NB4 (cell line): ENCODE data around the gene STK32C.

Experiments used
- MYC ChIP-seq: IDR thresholded peaks from 2 replicates; pipeline ENCODE4 v1.6.1; 2011; ENCODE audit warnings: low read depth, low read length
- POLR2A ChIP-seq: IDR thresholded peaks from 2 replicates; pipeline ENCODE4 v1.6.1; 2011; ENCODE audit warnings: mild to moderate bottlenecking; ENCODE audit not compliant: insufficient read length; ENCODE audit errors: extremely low read depth
- TF ChIP-seq, protein P1 (sequence below): IDR thresholded peaks from one replicate; pipeline ENCODE4 v1.5.1; 2012; ENCODE audit warnings: low read depth, low read length
- TF ChIP-seq, protein P2 (sequence below): IDR thresholded peaks from 2 replicates; pipeline ENCODE4 v1.6.1; 2011; ENCODE audit warnings: low read depth, low read length

- TF ChIP-seq, protein P1, sequence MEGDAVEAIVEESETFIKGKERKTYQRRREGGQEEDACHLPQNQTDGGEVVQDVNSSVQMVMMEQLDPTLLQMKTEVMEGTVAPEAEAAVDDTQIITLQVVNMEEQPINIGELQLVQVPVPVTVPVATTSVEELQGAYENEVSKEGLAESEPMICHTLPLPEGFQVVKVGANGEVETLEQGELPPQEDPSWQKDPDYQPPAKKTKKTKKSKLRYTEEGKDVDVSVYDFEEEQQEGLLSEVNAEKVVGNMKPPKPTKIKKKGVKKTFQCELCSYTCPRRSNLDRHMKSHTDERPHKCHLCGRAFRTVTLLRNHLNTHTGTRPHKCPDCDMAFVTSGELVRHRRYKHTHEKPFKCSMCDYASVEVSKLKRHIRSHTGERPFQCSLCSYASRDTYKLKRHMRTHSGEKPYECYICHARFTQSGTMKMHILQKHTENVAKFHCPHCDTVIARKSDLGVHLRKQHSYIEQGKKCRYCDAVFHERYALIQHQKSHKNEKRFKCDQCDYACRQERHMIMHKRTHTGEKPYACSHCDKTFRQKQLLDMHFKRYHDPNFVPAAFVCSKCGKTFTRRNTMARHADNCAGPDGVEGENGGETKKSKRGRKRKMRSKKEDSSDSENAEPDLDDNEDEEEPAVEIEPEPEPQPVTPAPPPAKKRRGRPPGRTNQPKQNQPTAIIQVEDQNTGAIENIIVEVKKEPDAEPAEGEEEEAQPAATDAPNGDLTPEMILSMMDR = no peak
- TF ChIP-seq MYC (no peak), POLR2A (no peak)
- TF ChIP-seq, protein P2, sequence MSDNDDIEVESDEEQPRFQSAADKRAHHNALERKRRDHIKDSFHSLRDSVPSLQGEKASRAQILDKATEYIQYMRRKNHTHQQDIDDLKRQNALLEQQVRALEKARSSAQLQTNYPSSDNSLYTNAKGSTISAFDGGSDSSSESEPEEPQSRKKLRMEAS = no peak
Measured at GRCh38 chr10:132347931-132348267, 40.1 kb upstream of the STK32C start.
